IPS-18a (cell line): ENCODE results near the gene FOXN1.
A peak's percentile ranks its signal among the peaks of the same experiment; 100 is the strongest.

Source experiments
- H3K27ac ChIP-seq: one replicate; pipeline ENCODE4 v1.5.1; 2013; ENCODE audit warnings: low read length
- H3K27me3 ChIP-seq: one replicate; pipeline ENCODE4 v1.6.1; 2013; ENCODE audit warnings: mild to moderate bottlenecking, low read length; ENCODE audit not compliant: control insufficient read depth, insufficient read depth
- H3K36me3 ChIP-seq: one replicate; pipeline ENCODE4 v1.6.1; 2013; ENCODE audit warnings: low read depth, low read length; ENCODE audit not compliant: control insufficient read depth
- H3K4me1 ChIP-seq: one replicate; pipeline ENCODE4 v1.6.1; 2013; ENCODE audit warnings: low read depth, low read length; ENCODE audit not compliant: control insufficient read depth
- H3K4me3 ChIP-seq: one replicate; pipeline ENCODE4 v1.5.1; 2013; ENCODE audit warnings: low read length
- H3K9ac ChIP-seq: one replicate; pipeline ENCODE4 v1.6.1; 2013; ENCODE audit warnings: mild to moderate bottlenecking, low read length, moderate library complexity
- H3K9me3 ChIP-seq: one replicate; pipeline ENCODE4 v1.6.1; 2013; ENCODE audit warnings: low read depth, low read length; ENCODE audit not compliant: control insufficient read depth

The FOXN1 gene

DNA sequence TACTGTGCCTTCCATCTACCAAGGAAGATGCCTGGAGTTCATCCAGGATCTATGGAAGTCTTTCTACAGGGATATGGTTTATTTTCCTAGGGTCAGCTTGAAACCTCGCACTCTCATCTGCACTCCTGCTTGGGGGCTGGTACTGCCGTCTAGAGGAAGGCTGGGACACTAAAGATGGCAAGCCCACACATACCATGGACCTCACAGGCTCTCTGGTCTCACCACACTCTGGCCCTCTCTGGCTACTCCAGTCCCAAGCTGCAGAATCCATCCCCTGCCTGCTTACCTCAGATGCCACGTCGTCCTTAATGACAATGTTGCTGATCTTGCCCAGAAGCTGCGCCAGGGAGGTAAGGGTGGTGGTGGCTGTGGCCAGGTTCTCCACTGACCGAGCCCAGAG, 48.4 kb downstream of the FOXN1 start:
- Histone ChIP-seq H3K4me1 (peaks cover 11% of the 10 kb centered on the region), H3K4me3 (no peak overlapping the region), H3K27me3 (no peaks in the 10 kb centered on the region), H3K27ac (no peak overlapping the region), H3K9me3 (no peaks in the 10 kb centered on the region), H3K9ac (no peak overlapping the region), H3K36me3 (peaks cover 47% of the 10 kb centered on the region)

DNA sequence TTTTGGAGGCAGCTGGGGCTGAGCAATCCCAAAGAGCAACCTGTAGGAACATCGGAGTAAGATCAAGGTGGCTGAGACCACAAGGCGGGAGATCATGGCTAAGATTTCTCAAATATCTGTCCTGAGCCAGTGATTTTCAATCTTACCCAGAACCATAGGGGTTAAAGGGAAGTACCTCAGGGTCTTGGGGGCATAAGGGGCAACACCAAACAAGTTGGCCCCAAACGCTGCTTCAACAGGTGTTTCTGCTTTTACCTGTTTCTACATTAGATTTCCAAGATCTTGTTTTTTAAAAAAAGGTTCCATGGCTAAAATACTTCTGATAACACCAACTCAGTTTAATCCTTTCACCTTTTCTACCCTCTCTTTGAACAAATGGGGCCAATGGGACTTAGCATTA, 48.9 kb downstream of the FOXN1 start:
- H3K9me3 ChIP-seq = no peaks in the 10 kb centered on the region

DNA sequence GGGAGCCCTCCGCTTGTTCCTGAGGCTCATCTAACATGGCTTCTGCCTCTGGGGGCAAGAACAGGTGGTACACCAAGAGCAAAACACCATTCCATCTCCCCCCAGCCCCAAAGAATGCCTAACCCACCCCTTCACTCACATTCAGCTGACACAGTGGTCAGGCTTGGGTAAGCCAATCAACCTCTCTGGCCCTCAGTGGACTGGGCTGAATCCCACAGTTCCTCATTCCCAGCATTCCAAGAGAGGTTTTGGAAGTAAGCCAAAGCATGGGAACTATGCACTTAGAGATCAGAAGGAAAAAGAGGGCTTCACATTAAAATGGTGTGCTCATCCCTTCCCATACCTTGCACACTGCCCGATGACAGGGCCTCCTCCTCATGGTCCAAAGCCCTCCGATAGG, 57.3 kb downstream of the FOXN1 start:
- H3K36me3 ChIP-seq = peaks cover 15% of the 10 kb centered on the region
- no peak overlapping the region for H3K4me3 ChIP-seq
- no peaks in the 10 kb centered on the region for H3K9me3 ChIP-seq
- H3K27ac ChIP-seq = no peak overlapping the region
- H3K9ac ChIP-seq = no peak overlapping the region
- H3K4me1 ChIP-seq = no peaks in the 10 kb centered on the region
- no peaks in the 10 kb centered on the region for H3K27me3 ChIP-seq

More for the DNA sequence above, 48.9 kb downstream of the FOXN1 start:
- Histone ChIP-seq H3K4me1 (peaks cover 11% of the 10 kb centered on the region), H3K9ac (no peak overlapping the region), H3K27ac (no peak overlapping the region), H3K36me3 (peaks cover 52% of the 10 kb centered on the region), H3K4me3 (no peak overlapping the region), H3K27me3 (no peaks in the 10 kb centered on the region)

DNA sequence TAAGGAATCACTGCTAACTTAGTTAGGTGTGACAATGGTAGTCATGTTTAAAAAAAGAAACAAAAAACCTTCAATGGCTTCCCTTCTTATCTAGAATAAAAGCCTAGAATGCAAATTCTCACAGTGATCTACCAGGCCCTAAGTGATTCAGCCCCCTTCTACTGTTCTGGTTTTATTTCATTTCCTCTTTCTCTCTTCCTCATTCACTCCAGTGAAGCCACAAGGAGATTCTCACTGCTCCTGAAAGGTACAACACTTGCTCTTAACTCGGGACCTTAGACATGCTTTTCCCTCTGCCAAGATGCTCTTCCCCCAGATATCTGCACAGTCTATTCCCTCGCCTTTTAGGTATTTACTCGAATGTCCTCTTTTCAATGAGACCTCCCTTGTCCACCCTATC, 61.5 kb downstream of the FOXN1 start:
- Histone ChIP-seq H3K4me1 (no peaks in the 10 kb centered on the region), H3K36me3 (peaks cover 4% of the 10 kb centered on the region), H3K9me3 (no peaks in the 10 kb centered on the region), H3K9ac (no peak overlapping the region), H3K27me3 (peaks cover 7% of the 10 kb centered on the region), H3K4me3 (no peak overlapping the region), H3K27ac (no peak overlapping the region)

DNA sequence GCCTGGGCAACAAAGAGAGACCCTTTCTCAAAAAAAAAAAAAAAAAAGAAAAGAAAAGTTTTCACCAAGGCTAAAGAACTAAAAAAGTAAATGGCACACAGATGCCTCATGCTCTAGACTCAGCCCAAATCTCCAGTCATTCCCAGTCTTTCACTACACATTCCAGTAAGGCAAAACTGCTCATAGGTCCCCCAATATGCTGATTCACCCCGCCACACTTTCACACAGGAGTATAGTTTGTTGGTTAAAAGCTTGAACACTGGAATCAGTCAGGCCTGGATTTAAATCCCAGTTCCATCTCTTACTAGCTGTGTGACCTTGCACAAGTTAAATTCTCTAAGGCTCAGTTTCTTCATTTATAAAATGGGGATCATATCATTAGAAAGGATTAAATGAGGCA, 63.3 kb downstream of the FOXN1 start:
- Histone ChIP-seq H3K4me3 (no peak overlapping the region), H3K27me3 (peaks cover 9% of the 10 kb centered on the region), H3K36me3 (no peaks in the 10 kb centered on the region), H3K9ac (no peak overlapping the region), H3K9me3 (no peaks in the 10 kb centered on the region), H3K27ac (no peak overlapping the region), H3K4me1 (no peaks in the 10 kb centered on the region)

DNA sequence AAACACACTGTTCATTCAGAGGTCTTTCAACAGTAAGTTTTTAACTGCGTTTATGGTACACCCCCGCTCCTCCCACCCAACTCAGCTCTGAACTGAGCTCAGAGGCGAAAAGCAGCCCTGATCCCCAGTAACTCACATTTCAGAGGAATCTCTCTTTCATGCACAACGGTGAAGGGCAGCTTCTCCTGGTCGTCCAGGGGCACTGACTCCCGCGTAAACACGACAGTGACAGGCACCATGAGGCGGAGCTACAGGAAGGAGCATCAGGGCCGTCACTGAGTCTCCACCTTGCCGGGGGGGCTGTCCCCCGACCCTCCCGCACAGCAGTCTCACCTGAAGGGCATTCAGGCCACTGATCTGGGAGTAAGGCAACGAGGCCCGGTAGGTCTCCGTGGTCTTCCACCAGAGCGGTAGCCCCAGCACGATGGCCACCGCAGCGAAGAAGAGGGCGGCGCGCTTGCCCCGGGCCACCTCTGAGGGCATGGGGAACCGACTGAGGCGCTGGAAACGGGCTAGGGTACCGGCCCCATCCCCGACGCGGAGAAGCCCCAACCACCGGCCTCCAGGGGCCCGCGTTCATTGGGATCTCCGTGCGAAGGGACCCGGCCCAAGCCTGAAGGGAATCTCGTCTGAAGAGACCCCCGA, 64.7 kb downstream of the FOXN1 start:
- H3K27ac ChIP-seq = no peak overlapping the region
- H3K36me3 ChIP-seq = no peaks in the 10 kb centered on the region

DNA sequence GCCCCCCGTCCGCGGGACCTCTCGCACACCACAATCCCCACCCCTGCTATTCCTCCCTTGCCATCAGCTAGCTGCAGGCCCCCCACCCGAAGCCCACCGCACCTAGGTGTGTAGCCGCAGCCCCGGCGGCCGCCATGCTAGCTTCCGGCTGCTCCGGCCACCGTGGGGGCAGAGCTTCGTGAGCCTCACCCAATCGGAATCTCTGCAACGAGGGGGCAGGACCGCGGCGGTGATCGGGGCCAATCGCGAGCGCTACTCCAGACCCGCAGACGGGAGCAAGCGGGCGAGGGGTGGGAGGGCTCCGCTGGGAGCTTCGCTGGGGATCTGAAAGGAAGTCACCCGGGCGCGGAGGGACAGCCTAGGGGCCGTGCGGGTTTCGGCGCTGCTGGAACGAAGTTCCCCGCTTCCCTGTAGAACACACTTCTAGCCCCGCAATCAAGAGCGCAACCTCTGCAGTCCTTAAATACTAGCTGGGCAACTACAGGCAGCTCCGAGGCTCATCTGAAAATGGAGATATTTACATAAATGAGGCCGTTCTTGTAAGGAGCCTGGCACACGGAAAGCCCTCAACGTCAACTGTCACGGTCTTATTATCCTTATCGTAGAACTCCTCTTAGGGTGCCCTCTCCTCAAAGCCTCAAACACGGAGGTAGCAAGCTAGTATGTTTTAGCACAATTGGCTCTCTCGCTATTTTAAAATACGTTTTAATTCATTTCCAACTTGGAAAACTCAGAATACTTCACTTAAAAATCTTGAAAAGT, 65.4 kb downstream of the FOXN1 start, which contains the start of gene PIGS:
PIGS (minus strand) TSS at position 164 of the 762 bp plus-strand sequence; CDS start at position 136, 28 bp downstream.
- no peaks in the 10 kb centered on the region for H3K36me3 ChIP-seq
- H3K4me3 ChIP-seq = peak within 1 kb of the TSS; percentile 94
- H3K27me3 ChIP-seq = peaks cover 16% of the 10 kb centered on the region
- H3K9me3 ChIP-seq = no peaks in the 10 kb centered on the region
- no peak within 1 kb of the TSS for H3K27ac ChIP-seq
- peak within 1 kb of the TSS; percentile 68 for H3K9ac ChIP-seq
- H3K4me1 ChIP-seq = no peaks in the 10 kb centered on the region

More for the DNA sequence above, 64.7 kb downstream of the FOXN1 start:
- peak overlapping the region; percentile 94 for H3K4me3 ChIP-seq
- H3K9me3 ChIP-seq = no peaks in the 10 kb centered on the region
- peaks cover 13% of the 10 kb centered on the region for H3K27me3 ChIP-seq
- H3K4me1 ChIP-seq = no peaks in the 10 kb centered on the region
- H3K9ac ChIP-seq = peak overlapping the region; percentile 68

DNA sequence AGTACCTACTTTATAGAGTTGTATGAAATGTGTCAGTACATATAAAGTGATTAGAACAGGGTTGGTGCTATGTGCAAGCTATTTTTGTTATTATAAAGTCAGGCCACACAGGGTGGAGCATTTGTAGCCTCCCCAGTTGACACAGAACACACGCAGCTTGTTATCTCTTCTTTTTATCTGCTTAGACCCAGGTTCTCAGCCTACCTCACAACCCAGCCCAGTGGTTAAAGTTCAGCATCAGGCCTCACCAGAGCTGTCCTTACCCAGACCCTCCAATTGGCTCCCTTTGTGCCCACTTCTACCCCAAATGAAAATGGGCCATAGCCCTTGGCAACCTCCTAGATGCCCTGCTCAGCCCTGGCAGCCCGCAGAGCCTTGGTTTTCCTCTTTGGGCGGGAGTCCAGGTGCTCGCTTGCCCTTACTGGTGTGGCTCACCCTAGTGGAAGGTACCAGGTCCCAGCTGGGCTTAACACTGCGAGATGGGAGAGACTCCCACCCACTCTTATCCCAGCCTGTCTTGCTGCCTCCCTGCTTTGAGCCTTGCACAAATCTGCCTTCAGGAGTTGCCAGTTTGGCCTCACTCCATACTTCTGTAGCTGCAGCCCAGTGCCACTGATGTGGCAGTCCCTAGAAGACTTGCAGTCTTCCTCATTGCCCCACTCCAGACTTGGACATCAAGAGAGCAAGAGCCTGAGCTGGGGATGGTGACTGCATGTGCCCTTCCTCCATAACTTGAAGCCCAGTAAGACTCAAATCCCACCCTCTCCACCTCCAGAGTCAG, 66.3 kb downstream of the FOXN1 start:
- H3K9me3 ChIP-seq = no peaks in the 10 kb centered on the region
- H3K4me3 ChIP-seq = peak overlapping the region; percentile 94
- H3K9ac ChIP-seq = no peak overlapping the region
- H3K4me1 ChIP-seq = peaks cover 6% of the 10 kb centered on the region
- peaks cover 16% of the 10 kb centered on the region for H3K27me3 ChIP-seq
- no peak overlapping the region for H3K27ac ChIP-seq
- H3K36me3 ChIP-seq = peaks cover 3% of the 10 kb centered on the region

DNA sequence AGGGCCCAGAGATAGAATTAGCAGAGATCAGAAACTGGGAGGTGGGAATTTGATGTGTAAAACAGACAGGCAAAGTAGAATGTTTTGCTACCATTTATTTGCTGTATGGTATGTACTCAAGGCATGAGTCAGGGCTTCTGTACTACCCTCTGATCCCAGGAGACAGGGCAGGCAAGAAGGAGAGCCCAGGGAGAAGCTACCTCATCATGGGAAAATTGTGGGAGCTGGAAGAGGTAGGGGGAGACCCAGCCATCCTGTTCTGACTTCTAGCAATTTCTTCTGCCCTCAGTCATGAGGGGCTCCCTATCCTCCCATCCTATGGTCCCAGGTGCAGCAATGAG, 66.9 kb downstream of the FOXN1 start:
- peaks cover 9% of the 10 kb centered on the region for H3K36me3 ChIP-seq
- H3K9ac ChIP-seq = no peak overlapping the region
- no peaks in the 10 kb centered on the region for H3K9me3 ChIP-seq
- no peak overlapping the region for H3K27ac ChIP-seq
- H3K4me1 ChIP-seq = peaks cover 8% of the 10 kb centered on the region
- H3K27me3 ChIP-seq = peaks cover 16% of the 10 kb centered on the region
- H3K4me3 ChIP-seq = no peak overlapping the region

DNA sequence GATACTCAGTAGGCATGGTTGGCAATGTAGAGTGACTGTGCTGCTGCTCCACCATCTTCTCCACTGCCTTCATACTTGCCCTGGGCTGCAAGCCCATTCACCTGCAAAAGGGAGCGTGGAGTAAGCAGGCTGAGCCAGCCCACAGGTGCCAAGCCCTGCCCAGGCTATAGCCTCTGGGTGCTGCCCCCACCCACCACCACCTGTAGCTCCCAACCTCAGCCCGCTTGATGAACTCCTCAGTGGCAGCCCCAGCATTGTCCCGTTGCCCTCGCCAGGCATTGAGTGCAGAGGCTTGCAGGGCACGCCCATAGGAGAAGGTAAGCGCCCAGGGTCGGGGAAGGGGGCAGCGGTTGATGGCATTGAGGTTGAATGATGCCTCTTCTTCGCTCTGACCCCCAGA, 67.4 kb downstream of the FOXN1 start:
- Histone ChIP-seq H3K4me1 (peaks cover 8% of the 10 kb centered on the region), H3K9ac (no peak overlapping the region), H3K36me3 (peaks cover 14% of the 10 kb centered on the region), H3K4me3 (no peak overlapping the region), H3K27ac (no peak overlapping the region), H3K27me3 (peaks cover 16% of the 10 kb centered on the region), H3K9me3 (no peaks in the 10 kb centered on the region)

DNA sequence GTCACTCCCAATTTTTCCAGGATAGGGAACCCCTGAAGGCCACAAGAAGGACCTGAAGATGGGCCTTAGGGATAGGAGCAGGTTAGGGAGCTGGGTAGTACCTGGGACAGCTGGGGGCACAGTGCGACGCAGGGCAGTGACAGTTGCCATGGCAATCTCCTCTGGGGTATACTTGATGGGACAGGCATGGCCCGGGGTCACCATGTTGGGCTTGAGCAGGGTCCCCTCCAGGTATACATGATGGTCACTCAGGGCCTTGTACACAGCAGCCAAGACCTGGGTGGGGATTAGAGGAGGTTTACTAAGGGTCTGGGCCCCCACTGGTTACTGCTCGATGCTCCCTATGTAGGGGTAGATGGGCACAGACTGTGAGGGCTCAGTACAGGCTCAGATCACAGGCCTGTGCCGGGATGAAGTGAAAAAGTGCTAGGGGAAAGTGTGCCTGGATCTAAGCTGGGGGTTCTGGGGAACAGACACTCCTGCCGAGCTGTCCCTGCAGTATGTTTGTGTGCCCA, 67.9 kb downstream of the FOXN1 start:
- H3K4me1 ChIP-seq = peaks cover 8% of the 10 kb centered on the region
- H3K27ac ChIP-seq = no peak overlapping the region
- peaks cover 19% of the 10 kb centered on the region for H3K36me3 ChIP-seq
- H3K4me3 ChIP-seq = no peak overlapping the region
- no peaks in the 10 kb centered on the region for H3K9me3 ChIP-seq
- peaks cover 16% of the 10 kb centered on the region for H3K27me3 ChIP-seq
- no peak overlapping the region for H3K9ac ChIP-seq
